ENCODE results near the gene PRKAR1B.

- TF ChIP-seq CTCF (IDR thresholded peaks at IDR 0.05; ENCODE audit: low read length) (no peak), EZH2 (IDR thresholded peaks at IDR 0.05; ENCODE audit: borderline replicate concordance, low read length) (no peak)
Observed at GRCh38 chr7:571718-572415, 155.2 kb downstream of the PRKAR1B start.

Measured in OCI-LY1 (cell line).